HEK293 (cell line): Measurements from ENCODE around the gene USF1.

Experiments used
- CTCF ChIA-PET: fragments of 350-600 bp; formaldehyde crosslinking; extraction: SDS; loops from one replicate; lab custom pipeline; 2021; ENCODE audit warnings: antibody characterized with exemption; lab: Yijun Ruan, JAX
- POLR2A ChIA-PET: fragments of 300-600 bp; formaldehyde crosslinking; extraction: SDS; loops from one replicate; lab custom pipeline; 2020; ENCODE audit warnings: antibody characterized with exemption, inconsistent platforms; lab: Yijun Ruan, JAX
- H3K27ac ChIP-seq: fragments of 200-500 bp; sonication (Bioruptor generic); 2 replicates; pipeline ENCODE4 v1.5.1; 2014; ENCODE audit warnings: low read depth, low read length, control low read depth, inconsistent platforms; ENCODE audit errors: extremely low read depth
- H3K36me3 ChIP-seq, 2 experiments: fragments of 200-500 bp in 1 of 2; sonication (Bioruptor generic) in 1 of 2; 1 replicate in 1 of 2; 2 replicates in 1 of 2; pipeline ENCODE4 v1.5.1; 2014 to 2017; ENCODE audit warnings: inconsistent platforms in 2 of 2, low read length in 2 of 2; ENCODE audit not compliant: control insufficient read depth in 2 of 2, insufficient read depth in 1 of 2
- H3K4me1 ChIP-seq: fragments of 200-500 bp; sonication (Bioruptor generic); 2 replicates; pipeline ENCODE4 v1.5.1; 2014; ENCODE audit warnings: mild to moderate bottlenecking, low read length, inconsistent platforms; ENCODE audit not compliant: control insufficient read depth, insufficient read depth
- H3K4me3 ChIP-seq: 2 replicates; pipeline ENCODE4 v1.5.1; 2011; ENCODE audit warnings: low read depth, mild to moderate bottlenecking, control low read depth, low read length, moderate library complexity
- H3K9me3 ChIP-seq: fragments of 200-500 bp; sonication (Bioruptor generic); 2 replicates; pipeline ENCODE4 v1.5.1; 2014; ENCODE audit warnings: low read depth, low read length, inconsistent platforms; ENCODE audit not compliant: control insufficient read depth, insufficient read depth
- OSR2 ChIP-seq: fragments of 450-650 bp; formaldehyde crosslinking; IDR thresholded peaks from 2 replicates; pipeline ENCODE4 v1.5.1; 2016; ENCODE audit warnings: missing biosample characterization, missing genetic modification characterization
- RBAK ChIP-seq: fragments of 450-650 bp; formaldehyde crosslinking; IDR thresholded peaks from 2 replicates; pipeline ENCODE4 v1.5.1; 2016; ENCODE audit warnings: missing biosample characterization, missing genetic modification characterization
- SP2 ChIP-seq: fragments of 450-650 bp; formaldehyde crosslinking; IDR thresholded peaks from 2 replicates; pipeline ENCODE4 v1.5.1; 2016; ENCODE audit warnings: missing biosample characterization, missing genetic modification characterization
- SP3 ChIP-seq: fragments of 450-650 bp; formaldehyde crosslinking; IDR thresholded peaks from 2 replicates; pipeline ENCODE4 v1.5.1; 2016; ENCODE audit warnings: missing biosample characterization, missing genetic modification characterization
- ZNF138 ChIP-seq: fragments of 450-650 bp; formaldehyde crosslinking; IDR thresholded peaks from 2 replicates; pipeline ENCODE4 v1.5.1; 2016; ENCODE audit warnings: missing biosample characterization, missing genetic modification characterization, borderline replicate concordance
- ZNF19 ChIP-seq: fragments of 450-650 bp; formaldehyde crosslinking; IDR thresholded peaks from 2 replicates; pipeline ENCODE4; 2016; ENCODE audit warnings: missing biosample characterization, missing genetic modification characterization, low read depth
- ZNF223 ChIP-seq: fragments of 450-650 bp; formaldehyde crosslinking; IDR thresholded peaks from 2 replicates; pipeline ENCODE4 v1.5.1; 2016; ENCODE audit warnings: missing biosample characterization, missing genetic modification characterization
- ZNF37A ChIP-seq: fragments of 450-650 bp; IDR thresholded peaks from 2 replicates; pipeline ENCODE4 v1.5.1; 2018; ENCODE audit warnings: missing biosample characterization, missing genetic modification characterization
- ZNF521 ChIP-seq: fragments of 450-650 bp; formaldehyde crosslinking; IDR thresholded peaks from 2 replicates; pipeline ENCODE4 v1.5.1; 2017; ENCODE audit warnings: missing biosample characterization, mild to moderate bottlenecking, missing genetic modification characterization
- ZNF544 ChIP-seq: fragments of 450-650 bp; formaldehyde crosslinking; IDR thresholded peaks from 2 replicates; pipeline ENCODE4 v1.5.0; 2017; ENCODE audit warnings: missing biosample characterization, missing genetic modification characterization
- ZNF610 ChIP-seq: fragments of 450-650 bp; formaldehyde crosslinking; IDR thresholded peaks from 2 replicates; pipeline ENCODE4 v1.5.1; 2016; ENCODE audit warnings: missing biosample characterization, missing genetic modification characterization, borderline replicate concordance
- ZNF623 ChIP-seq: fragments of 450-650 bp; formaldehyde crosslinking; IDR thresholded peaks from 2 replicates; pipeline ENCODE4 v1.5.1; 2016; ENCODE audit warnings: missing biosample characterization, missing genetic modification characterization
- ZNF776 ChIP-seq: fragments of 450-650 bp; formaldehyde crosslinking; IDR thresholded peaks from 2 replicates; pipeline ENCODE4 v1.5.0; 2017; ENCODE audit warnings: missing biosample characterization, missing genetic modification characterization, borderline replicate concordance
- ZNF791 ChIP-seq: fragments of 450-650 bp; formaldehyde crosslinking; IDR thresholded peaks from 2 replicates; pipeline ENCODE4 v1.5.1; 2016; ENCODE audit warnings: missing biosample characterization, missing genetic modification characterization
- TF ChIP-seq, protein P1 (sequence below): fragments of 450-650 bp; IDR thresholded peaks from 2 replicates; pipeline ENCODE4 v1.5.1; 2018; ENCODE audit warnings: missing biosample characterization, mild to moderate bottlenecking, missing genetic modification characterization
- TF ChIP-seq, protein P2 (sequence below): fragments of 450-650 bp; formaldehyde crosslinking; IDR thresholded peaks from 2 replicates; pipeline ENCODE4 v1.5.1; 2016; ENCODE audit warnings: missing biosample characterization, missing genetic modification characterization, borderline replicate concordance
- TF ChIP-seq, protein P3 (sequence below): fragments of 450-650 bp; formaldehyde crosslinking; IDR thresholded peaks from 2 replicates; pipeline ENCODE4 v1.5.1; 2016; ENCODE audit warnings: missing biosample characterization, missing genetic modification characterization
- TF ChIP-seq, protein P4 (sequence below): fragments of 450-650 bp; formaldehyde crosslinking; IDR thresholded peaks from 2 replicates; pipeline ENCODE4 v1.5.1; 2016; ENCODE audit warnings: missing biosample characterization, missing genetic modification characterization

USF1 gene

DNA sequence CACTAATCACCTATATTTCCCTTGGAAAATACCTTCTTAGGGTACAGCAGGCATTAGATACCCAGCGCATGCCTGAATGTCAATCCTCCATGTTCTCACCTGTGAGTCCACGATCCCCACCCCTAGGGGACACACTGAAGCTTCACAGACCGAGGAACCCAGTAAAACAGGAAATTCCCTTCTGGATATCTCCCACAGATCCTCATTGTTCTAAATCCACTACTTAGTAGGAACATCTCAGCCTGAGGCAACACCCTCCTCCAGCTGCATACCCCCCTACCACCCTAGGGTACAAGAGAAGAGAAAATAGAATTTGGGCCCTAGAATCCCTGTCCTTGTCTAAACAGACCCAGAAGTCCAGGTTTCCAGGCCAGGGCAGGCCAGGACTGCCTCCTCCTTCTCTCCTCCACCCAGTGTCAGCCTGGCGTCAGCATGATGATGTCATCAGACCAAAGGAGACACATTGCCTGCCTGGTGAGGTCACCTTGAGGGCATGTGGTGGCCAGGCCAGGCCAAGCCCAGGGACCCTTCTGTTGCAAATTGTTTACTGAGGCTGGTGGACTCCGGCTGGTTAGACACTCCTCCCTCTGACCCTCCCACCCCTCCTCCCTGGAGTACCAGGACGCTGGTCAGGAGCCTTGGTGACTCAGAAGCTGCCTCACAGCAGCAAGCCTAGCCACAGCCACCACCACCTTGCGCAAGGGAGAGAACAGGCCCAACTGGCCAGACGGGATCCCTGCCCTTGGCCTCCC lies 37.4 kb upstream of the USF1 start (continued):
- no peak for TF ChIP-seq ZNF544 (tag by site-specific recombination)
- 0 out of 2 replicates have a peak, but pooled peaks have one; percentile 1 for TF ChIP-seq ZNF623 (tag by site-specific recombination)
- TF ChIP-seq, protein P1, sequence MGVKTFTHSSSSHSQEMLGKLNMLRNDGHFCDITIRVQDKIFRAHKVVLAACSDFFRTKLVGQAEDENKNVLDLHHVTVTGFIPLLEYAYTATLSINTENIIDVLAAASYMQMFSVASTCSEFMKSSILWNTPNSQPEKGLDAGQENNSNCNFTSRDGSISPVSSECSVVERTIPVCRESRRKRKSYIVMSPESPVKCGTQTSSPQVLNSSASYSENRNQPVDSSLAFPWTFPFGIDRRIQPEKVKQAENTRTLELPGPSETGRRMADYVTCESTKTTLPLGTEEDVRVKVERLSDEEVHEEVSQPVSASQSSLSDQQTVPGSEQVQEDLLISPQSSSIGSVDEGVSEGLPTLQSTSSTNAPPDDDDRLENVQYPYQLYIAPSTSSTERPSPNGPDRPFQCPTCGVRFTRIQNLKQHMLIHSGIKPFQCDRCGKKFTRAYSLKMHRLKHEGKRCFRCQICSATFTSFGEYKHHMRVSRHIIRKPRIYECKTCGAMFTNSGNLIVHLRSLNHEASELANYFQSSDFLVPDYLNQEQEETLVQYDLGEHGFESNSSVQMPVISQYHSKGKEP (tag by site-specific recombination) = no peak

DNA sequence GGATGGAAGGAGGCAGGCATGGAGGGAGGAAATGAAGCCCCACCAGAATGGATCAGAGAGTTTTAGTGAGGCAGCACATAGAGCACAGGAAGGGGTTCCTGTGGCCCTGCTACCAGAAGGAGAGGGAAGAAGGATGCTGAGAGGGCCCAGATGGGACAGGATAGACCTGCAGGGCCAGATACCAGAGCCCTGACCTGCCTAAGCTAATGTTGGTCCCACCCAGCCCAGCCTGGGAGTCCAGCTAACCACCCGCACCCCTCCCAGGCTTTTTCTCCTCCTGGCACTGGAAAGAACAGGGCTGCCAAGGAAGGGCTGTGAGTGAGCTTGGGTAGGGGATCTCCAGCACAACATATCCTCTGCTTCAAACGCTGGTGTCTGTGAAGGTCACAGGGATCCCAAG lies 36.7 kb upstream of the USF1 start:
- ChIA-PET POLR2A (interaction anchor here (0.6 to 1.0 kb wide), 3 partner anchors 15 to 44 kb away, joined by 3 to 8 read pairs (median 3); no protein-coding TSS in a partner anchor), CTCF (interaction anchor here (0.8 to 2.0 kb wide), 3 partner anchors 10 to 17 kb away, joined by 3 to 7 read pairs (median 6); no protein-coding TSS in a partner anchor)
- TF ChIP-seq OSR2 (tag by site-specific recombination) (no peak), ZNF37A (no peak), ZNF610 (tag by site-specific recombination) (no peak)
- no peak overlapping the region for H3K4me3 ChIP-seq
- H3K9me3 ChIP-seq = no peaks in the 10 kb centered on the region
- no peaks in the 10 kb centered on the region; the same call in 1 of the 2 replicates for H3K4me1 ChIP-seq
- no peaks in the 10 kb centered on the region for H3K36me3 ChIP-seq
- no peak overlapping the region; the same call in 1 of the 2 replicates for H3K27ac ChIP-seq

DNA sequence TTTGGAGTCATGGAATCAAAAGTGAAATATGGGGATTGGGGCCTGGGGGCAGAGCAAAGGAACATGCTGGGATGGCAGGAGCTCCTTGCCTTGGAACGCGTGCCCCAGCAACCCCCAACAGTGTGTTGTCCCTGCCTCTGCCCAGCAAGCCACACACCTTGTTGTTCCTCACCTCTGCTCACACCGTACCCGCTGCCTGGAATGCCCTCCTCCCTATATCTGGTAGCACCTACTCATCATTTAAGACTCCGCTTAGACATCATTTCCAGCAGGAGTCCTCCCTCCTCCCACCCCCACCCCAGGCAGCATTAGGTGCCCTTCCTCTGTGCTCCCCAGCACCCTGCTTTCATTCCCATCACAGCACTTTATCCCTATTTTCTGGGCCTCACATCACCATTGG lies 35.7 kb upstream of the USF1 start:
- ChIA-PET POLR2A (interaction anchor here (0.7 kb wide), 1 partner anchor 43 kb away, joined by 3 read pairs; no protein-coding TSS in a partner anchor), CTCF (interaction anchor here (0.6 to 2.0 kb wide), 4 partner anchors 9 to 54 kb away, joined by 3 to 6 read pairs (median 4); no protein-coding TSS in a partner anchor)
- no peaks in the 10 kb centered on the region; the same call in 1 of the 2 replicates for H3K4me1 ChIP-seq
- no peak overlapping the region for H3K27ac ChIP-seq
- no peak for TF ChIP-seq ZNF521 (tag by site-specific recombination)
- TF ChIP-seq, protein P2, sequence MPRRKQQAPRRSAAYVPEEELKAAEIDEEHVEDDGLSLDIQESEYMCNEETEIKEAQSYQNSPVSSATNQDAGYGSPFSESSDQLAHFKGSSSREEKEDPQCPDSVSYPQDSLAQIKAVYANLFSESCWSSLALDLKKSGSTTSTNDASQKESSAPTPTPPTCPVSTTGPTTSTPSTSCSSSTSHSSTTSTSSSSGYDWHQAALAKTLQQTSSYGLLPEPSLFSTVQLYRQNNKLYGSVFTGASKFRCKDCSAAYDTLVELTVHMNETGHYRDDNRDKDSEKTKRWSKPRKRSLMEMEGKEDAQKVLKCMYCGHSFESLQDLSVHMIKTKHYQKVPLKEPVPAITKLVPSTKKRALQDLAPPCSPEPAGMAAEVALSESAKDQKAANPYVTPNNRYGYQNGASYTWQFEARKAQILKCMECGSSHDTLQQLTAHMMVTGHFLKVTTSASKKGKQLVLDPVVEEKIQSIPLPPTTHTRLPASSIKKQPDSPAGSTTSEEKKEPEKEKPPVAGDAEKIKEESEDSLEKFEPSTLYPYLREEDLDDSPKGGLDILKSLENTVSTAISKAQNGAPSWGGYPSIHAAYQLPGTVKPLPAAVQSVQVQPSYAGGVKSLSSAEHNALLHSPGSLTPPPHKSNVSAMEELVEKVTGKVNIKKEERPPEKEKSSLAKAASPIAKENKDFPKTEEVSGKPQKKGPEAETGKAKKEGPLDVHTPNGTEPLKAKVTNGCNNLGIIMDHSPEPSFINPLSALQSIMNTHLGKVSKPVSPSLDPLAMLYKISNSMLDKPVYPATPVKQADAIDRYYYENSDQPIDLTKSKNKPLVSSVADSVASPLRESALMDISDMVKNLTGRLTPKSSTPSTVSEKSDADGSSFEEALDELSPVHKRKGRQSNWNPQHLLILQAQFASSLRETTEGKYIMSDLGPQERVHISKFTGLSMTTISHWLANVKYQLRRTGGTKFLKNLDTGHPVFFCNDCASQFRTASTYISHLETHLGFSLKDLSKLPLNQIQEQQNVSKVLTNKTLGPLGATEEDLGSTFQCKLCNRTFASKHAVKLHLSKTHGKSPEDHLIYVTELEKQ = no peak
- TF ChIP-seq, all 188 proteins: peak for 0
- no peaks in the 10 kb centered on the region for H3K9me3 ChIP-seq
- no peaks in the 10 kb centered on the region for H3K36me3 ChIP-seq
- no peak overlapping the region for H3K4me3 ChIP-seq

DNA sequence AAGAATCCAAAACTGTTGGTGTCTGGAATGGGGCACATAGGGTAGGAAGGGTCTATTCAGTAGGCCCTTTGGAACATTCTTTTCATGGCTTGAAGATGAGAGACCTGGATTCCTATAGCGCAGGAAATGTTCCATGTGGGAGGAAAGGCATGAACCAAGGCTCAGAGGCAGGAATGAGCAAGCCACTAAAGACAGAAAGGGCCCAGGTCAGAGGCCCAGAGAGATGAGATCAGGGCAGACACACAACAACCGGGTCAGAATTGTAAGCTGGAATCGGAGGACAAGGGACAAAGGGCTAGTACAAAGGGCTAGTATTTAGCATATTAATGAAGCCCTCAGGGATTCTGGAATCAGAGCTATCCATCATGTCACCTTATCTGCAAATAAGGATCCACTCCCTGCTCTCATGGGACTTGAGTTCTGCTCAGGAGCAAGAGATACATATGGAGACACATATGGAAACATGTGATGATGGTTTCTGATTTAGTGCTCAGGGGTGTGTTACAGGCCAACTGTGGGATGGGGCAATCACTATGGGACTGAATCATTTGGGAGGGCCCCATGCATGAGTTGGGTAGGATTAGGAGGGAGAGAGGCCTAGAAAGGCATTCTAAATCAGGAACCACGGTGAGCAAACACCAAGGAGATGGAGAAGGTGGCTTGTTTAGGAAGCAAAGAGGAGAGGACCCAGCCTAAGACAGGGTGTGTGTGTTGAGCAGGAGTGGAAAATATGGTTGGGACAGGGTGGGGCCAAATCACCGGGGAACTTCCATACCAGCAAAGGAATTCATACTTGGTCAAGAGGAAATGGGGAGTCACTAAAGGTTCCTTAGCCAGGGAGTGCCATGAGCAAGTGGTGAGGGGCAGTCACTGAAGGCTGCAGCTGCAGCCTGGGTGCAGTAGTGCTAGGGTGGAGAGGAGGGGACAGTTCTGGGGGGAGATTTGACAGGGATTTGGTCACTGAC lies 34.9 kb upstream of the USF1 start:
- ChIA-PET CTCF (interaction anchor here (0.6 kb wide), 1 partner anchor 408 kb away, joined by 3 read pairs; no protein-coding TSS in a partner anchor), POLR2A (no interaction called here)
- Histone ChIP-seq H3K27ac (no peak overlapping the region), H3K36me3 (no peaks in the 10 kb centered on the region), H3K9me3 (no peaks in the 10 kb centered on the region), H3K4me3 (no peak overlapping the region), H3K4me1 (no peaks in the 10 kb centered on the region; the same call in 1 of the 2 replicates)
- TF ChIP-seq ZNF138 (no peak), ZNF791 (tag by site-specific recombination) (no peak), SP3 (tag by site-specific recombination) (no peak), ZNF223 (no peak), RBAK (tag by site-specific recombination) (no peak), SP2 (no peak), ZNF19 (no peak), ZNF776 (tag by site-specific recombination) (no peak)
- TF ChIP-seq, protein P3, sequence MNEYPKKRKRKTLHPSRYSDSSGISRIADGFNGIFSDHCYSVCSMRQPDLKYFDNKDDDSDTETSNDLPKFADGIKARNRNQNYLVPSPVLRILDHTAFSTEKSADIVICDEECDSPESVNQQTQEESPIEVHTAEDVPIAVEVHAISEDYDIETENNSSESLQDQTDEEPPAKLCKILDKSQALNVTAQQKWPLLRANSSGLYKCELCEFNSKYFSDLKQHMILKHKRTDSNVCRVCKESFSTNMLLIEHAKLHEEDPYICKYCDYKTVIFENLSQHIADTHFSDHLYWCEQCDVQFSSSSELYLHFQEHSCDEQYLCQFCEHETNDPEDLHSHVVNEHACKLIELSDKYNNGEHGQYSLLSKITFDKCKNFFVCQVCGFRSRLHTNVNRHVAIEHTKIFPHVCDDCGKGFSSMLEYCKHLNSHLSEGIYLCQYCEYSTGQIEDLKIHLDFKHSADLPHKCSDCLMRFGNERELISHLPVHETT (tag by site-specific recombination) = no peak
- TF ChIP-seq, protein P4, sequence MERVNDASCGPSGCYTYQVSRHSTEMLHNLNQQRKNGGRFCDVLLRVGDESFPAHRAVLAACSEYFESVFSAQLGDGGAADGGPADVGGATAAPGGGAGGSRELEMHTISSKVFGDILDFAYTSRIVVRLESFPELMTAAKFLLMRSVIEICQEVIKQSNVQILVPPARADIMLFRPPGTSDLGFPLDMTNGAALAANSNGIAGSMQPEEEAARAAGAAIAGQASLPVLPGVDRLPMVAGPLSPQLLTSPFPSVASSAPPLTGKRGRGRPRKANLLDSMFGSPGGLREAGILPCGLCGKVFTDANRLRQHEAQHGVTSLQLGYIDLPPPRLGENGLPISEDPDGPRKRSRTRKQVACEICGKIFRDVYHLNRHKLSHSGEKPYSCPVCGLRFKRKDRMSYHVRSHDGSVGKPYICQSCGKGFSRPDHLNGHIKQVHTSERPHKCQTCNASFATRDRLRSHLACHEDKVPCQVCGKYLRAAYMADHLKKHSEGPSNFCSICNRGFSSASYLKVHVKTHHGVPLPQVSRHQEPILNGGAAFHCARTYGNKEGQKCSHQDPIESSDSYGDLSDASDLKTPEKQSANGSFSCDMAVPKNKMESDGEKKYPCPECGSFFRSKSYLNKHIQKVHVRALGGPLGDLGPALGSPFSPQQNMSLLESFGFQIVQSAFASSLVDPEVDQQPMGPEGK (tag by site-specific recombination) = no peak
